ENCODE data around the gene FLNB. TPM values are rescaled to one million over a fixed set of nuclear protein-coding genes. Genes with fewer than 3 reads are reported as not detected.

Gene FLNB
- polyA plus RNA-seq, 1 donor from 2014 or later, result 10.3 TPM

DNA sequence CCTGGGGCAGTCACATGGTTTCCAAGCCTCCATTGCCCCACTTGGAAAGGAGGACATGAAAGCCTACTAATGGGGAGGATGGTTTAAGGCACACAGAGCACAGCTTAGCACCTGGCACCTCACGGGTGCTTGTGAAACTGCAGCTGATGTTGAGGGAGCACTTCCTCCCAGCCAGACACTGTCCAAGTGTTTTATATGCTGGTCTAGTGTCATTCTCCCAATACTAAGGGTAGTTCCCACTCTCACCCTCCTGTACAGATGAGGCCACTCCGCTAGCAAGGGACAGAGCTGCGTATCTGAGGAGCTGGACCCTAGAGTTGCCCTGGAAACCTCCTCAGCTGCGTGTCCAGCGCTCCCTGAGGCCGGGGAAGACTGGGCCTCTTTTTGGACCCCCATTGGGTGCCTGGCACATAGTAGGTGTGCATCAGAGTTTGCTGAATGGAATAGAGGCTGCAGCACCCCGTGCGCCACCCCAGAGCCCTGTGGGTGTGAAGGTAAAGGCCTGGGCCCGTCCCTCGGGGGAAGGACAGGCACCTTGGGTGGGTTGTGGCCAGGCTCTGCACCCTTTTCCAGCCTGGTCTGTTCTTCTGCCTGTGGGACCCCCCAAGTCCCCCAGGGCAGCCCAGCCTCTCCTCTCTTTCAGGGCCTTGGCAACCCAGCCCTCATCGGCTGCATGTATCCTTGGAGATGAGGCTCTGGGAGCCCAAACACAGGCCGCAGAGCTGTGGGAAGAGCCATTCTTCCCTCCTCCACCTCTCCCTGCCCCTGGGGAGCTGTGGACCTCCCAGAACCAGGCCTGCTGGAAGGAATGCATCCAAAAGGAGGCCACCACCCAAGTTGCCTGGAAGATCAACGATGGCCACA, 171.2 kb downstream of the FLNB start:
- Histone ChIP-seq H3K9ac (ENCODE audit: low read length) (no peak overlapping the region), H3K9me3 (ENCODE audit: low read length) (no peaks in the 10 kb centered on the region), H3K4me3 (ENCODE audit: low read length) (no peak overlapping the region), H3K27ac (ENCODE audit: low read length) (no peak overlapping the region), H3K27me3 (ENCODE audit: insufficient read depth, low read depth, low read length) (no peaks in the 10 kb centered on the region), H2AFZ (ENCODE audit: low read depth, low read length) (no peak overlapping the region), H3K36me3 (ENCODE audit: insufficient read depth, low read length) (no peaks in the 10 kb centered on the region), H3K9me2 (ENCODE audit: insufficient read depth, low read length) (no peaks in the 10 kb centered on the region), H3K79me2 (replicated peaks; ENCODE audit: insufficient read depth, low read length) (no peaks in the 10 kb centered on the region), H3K4me2 (ENCODE audit: low read length) (no peak overlapping the region), H3F3A (ENCODE audit: insufficient read depth, low read length, poor library complexity, severe bottlenecking) (no peaks in the 10 kb centered on the region), H4K20me1 (ENCODE audit: insufficient read depth) (no peaks in the 10 kb centered on the region)
- TF ChIP-seq SMC3 (conservative IDR thresholded peaks at IDR 0.05; ENCODE audit: poor library complexity) (no peak), MXI1 (conservative IDR thresholded peaks at IDR 0.05; ENCODE audit: poor library complexity, severe bottlenecking) (no peak), EZH2 (IDR thresholded peaks at IDR 0.05; ENCODE audit: borderline replicate concordance, insufficient read depth, low read length, poor library complexity, severe bottlenecking) (no peak), EP300 (conservative IDR thresholded peaks at IDR 0.05; ENCODE audit: poor library complexity, severe bottlenecking) (no peak), RAD21 (conservative IDR thresholded peaks at IDR 0.05) (no peak), POLR2AphosphoS5 (IDR thresholded peaks at IDR 0.05) (no peak)

GRCh38 chr3:58180099-58180880, 172.1 kb downstream of the FLNB start:
- H3K4me2 ChIP-seq (ENCODE audit: low read length), result no peak overlapping the region
- H3K4me3 ChIP-seq (ENCODE audit: low read length), result no peak overlapping the region
- H3K79me2 ChIP-seq (replicated peaks; ENCODE audit: insufficient read depth, low read length), result no peaks in the 10 kb centered on the region
- H3K27me3 ChIP-seq (ENCODE audit: insufficient read depth, low read depth, low read length), result no peaks in the 10 kb centered on the region
- no peaks in the 10 kb centered on the region for H3F3A ChIP-seq (ENCODE audit: insufficient read depth, low read length, poor library complexity, severe bottlenecking)
- no peaks in the 10 kb centered on the region for H3K36me3 ChIP-seq (ENCODE audit: insufficient read depth, low read length)
- H3K9me3 ChIP-seq (ENCODE audit: low read length), result no peaks in the 10 kb centered on the region
- no peak overlapping the region for H3K9ac ChIP-seq (ENCODE audit: low read length)
- H3K9me2 ChIP-seq (ENCODE audit: insufficient read depth, low read length), result no peaks in the 10 kb centered on the region
- TF ChIP-seq, protein P1, sequence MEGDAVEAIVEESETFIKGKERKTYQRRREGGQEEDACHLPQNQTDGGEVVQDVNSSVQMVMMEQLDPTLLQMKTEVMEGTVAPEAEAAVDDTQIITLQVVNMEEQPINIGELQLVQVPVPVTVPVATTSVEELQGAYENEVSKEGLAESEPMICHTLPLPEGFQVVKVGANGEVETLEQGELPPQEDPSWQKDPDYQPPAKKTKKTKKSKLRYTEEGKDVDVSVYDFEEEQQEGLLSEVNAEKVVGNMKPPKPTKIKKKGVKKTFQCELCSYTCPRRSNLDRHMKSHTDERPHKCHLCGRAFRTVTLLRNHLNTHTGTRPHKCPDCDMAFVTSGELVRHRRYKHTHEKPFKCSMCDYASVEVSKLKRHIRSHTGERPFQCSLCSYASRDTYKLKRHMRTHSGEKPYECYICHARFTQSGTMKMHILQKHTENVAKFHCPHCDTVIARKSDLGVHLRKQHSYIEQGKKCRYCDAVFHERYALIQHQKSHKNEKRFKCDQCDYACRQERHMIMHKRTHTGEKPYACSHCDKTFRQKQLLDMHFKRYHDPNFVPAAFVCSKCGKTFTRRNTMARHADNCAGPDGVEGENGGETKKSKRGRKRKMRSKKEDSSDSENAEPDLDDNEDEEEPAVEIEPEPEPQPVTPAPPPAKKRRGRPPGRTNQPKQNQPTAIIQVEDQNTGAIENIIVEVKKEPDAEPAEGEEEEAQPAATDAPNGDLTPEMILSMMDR (IDR thresholded peaks at IDR 0.05; ENCODE audit: poor library complexity, severe bottlenecking), result no peak
- no peak for TF ChIP-seq EZH2 (IDR thresholded peaks at IDR 0.05; ENCODE audit: borderline replicate concordance, insufficient read depth, low read length, poor library complexity, severe bottlenecking)
- no peak for TF ChIP-seq EP300 (conservative IDR thresholded peaks at IDR 0.05; ENCODE audit: poor library complexity, severe bottlenecking)
- no peak for TF ChIP-seq REST (IDR thresholded peaks at IDR 0.05; ENCODE audit: borderline replicate concordance)
- TF ChIP-seq RAD21 (conservative IDR thresholded peaks at IDR 0.05), result no peak
- TF ChIP-seq TAF1 (IDR thresholded peaks at IDR 0.05; ENCODE audit: low read depth), result no peak
- no peak for TF ChIP-seq POLR2AphosphoS5 (IDR thresholded peaks at IDR 0.05)
- no peak for TF ChIP-seq MXI1 (conservative IDR thresholded peaks at IDR 0.05; ENCODE audit: poor library complexity, severe bottlenecking)
- TF ChIP-seq SMC3 (conservative IDR thresholded peaks at IDR 0.05; ENCODE audit: poor library complexity), result no peak
- no peak overlapping the region for H2AFZ ChIP-seq (ENCODE audit: low read depth, low read length)
- H3K27ac ChIP-seq (ENCODE audit: low read length), result no peak overlapping the region
- no peaks in the 10 kb centered on the region for H4K20me1 ChIP-seq (ENCODE audit: insufficient read depth)
